Tibial nerve (tissue), 3 donors: ENCODE measurements around the gene STAMBPL1.

ENCODE experiments used
- POLR2A ChIP-seq, 2 donors: fragments of 450-650 bp; IDR thresholded peaks; one replicate each; pipeline ENCODE4 v1.6.1; 2017; ENCODE audit warnings: antibody characterized with exemption in 2 of 2, mild to moderate bottlenecking in 2 of 2, moderate library complexity in 2 of 2
- TF ChIP-seq, protein P1 (sequence below), 5 experiments: fragments of 200-600 bp in 3 of 5; fragments of 450-650 bp in 2 of 5; sonication (generic) in 3 of 5; IDR thresholded peaks; one replicate each; pipeline ENCODE4 v1.5.1; 2016 to 2019; ENCODE audit warnings: antibody characterized with exemption in 5 of 5, mild to moderate bottlenecking in 3 of 5, moderate library complexity in 2 of 5

DNA sequence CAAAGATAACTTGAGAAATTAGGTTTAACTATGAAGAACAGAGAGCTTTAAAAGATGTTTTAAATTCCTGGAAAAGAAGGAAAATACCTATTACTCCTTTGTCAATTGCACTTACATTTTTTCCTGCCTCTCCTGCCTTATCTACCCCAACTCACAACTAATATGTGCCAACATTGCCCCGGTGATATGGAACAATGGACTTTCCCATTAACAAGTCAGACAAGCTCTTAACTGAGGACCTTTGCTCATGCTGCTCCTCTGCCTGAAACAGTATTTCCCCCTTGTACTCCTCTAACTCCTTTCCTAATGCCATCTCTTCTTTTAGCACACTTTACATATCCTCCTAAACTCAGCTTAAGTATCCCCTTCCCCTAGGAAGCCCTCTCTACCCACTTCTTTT, 77.3 kb downstream of the STAMBPL1 start:
- TF ChIP-seq POLR2A (IDR thresholded peaks at IDR 0.05), result no peak
- TF ChIP-seq, protein P1, sequence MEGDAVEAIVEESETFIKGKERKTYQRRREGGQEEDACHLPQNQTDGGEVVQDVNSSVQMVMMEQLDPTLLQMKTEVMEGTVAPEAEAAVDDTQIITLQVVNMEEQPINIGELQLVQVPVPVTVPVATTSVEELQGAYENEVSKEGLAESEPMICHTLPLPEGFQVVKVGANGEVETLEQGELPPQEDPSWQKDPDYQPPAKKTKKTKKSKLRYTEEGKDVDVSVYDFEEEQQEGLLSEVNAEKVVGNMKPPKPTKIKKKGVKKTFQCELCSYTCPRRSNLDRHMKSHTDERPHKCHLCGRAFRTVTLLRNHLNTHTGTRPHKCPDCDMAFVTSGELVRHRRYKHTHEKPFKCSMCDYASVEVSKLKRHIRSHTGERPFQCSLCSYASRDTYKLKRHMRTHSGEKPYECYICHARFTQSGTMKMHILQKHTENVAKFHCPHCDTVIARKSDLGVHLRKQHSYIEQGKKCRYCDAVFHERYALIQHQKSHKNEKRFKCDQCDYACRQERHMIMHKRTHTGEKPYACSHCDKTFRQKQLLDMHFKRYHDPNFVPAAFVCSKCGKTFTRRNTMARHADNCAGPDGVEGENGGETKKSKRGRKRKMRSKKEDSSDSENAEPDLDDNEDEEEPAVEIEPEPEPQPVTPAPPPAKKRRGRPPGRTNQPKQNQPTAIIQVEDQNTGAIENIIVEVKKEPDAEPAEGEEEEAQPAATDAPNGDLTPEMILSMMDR (IDR thresholded peaks at IDR 0.05), result no peak
